Mucosa of rectum (tissue), 2 donors: ENCODE measurements around the gene AGPAT2.
A peak's percentile ranks its signal among the peaks of the same experiment; 100 is the strongest.

Experiments used
- H3K27ac ChIP-seq, 2 donors: one replicate each; pipeline ENCODE4 v1.7.0; 2013; ENCODE audit warnings: inconsistent platforms in 2 of 2, low read depth in 2 of 2, low read length in 2 of 2
- H3K27me3 ChIP-seq, 2 donors: one replicate each; pipeline ENCODE4 v1.7.0; 2013; ENCODE audit warnings: low read length in 2 of 2; ENCODE audit not compliant: control insufficient read depth in 2 of 2, insufficient read depth in 2 of 2
- H3K36me3 ChIP-seq, 2 donors: one replicate each; pipeline ENCODE4 v1.7.0; 2013; ENCODE audit warnings: low read length in 2 of 2; ENCODE audit not compliant: control insufficient read depth in 2 of 2, insufficient read depth in 2 of 2
- H3K4me1 ChIP-seq, 2 donors: one replicate each; pipeline ENCODE4 v1.7.0; 2013; ENCODE audit warnings: low read length in 2 of 2, mild to moderate bottlenecking in 1 of 2; ENCODE audit not compliant: control insufficient read depth in 2 of 2, insufficient read depth in 2 of 2
- H3K4me3 ChIP-seq, 2 donors: one replicate each; pipeline ENCODE4 v1.7.0; 2013; ENCODE audit warnings: low read length in 2 of 2
- H3K9ac ChIP-seq, 2 donors: one replicate each; pipeline ENCODE4 v1.7.0; 2013; ENCODE audit warnings: low read length in 2 of 2, low read depth in 1 of 2, mild to moderate bottlenecking in 1 of 2
- H3K9me3 ChIP-seq, 2 donors: one replicate each; pipeline ENCODE4 v1.7.0; 2013; ENCODE audit warnings: low read length in 2 of 2; ENCODE audit not compliant: control insufficient read depth in 2 of 2
- donor health status: healthy.
- donor health status: Normal muscosa, but diverticular disease.

The AGPAT2 gene

DNA sequence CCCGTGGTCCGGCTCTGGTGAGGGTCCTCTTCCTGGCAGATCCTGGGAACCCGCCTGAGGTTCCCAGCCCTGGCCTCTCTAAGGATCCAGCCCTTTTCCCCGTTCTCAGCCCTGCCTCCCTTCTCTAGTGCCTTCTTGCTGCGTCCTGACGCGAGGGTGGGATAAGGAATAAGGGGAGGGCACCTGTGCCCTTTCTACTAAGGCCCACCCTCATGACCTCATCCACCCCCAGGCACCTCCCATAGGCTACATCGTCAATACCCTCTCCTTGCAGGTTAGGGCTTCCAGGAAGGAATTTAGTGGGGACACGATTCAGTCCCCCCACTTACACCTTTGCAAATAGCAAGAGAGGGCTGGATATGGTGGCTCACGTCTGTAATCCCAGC lies 14.4 kb upstream of the AGPAT2 start:
- no peak overlapping the region for H3K9ac ChIP-seq
- no peaks in the 10 kb centered on the region for H3K9me3 ChIP-seq

DNA sequence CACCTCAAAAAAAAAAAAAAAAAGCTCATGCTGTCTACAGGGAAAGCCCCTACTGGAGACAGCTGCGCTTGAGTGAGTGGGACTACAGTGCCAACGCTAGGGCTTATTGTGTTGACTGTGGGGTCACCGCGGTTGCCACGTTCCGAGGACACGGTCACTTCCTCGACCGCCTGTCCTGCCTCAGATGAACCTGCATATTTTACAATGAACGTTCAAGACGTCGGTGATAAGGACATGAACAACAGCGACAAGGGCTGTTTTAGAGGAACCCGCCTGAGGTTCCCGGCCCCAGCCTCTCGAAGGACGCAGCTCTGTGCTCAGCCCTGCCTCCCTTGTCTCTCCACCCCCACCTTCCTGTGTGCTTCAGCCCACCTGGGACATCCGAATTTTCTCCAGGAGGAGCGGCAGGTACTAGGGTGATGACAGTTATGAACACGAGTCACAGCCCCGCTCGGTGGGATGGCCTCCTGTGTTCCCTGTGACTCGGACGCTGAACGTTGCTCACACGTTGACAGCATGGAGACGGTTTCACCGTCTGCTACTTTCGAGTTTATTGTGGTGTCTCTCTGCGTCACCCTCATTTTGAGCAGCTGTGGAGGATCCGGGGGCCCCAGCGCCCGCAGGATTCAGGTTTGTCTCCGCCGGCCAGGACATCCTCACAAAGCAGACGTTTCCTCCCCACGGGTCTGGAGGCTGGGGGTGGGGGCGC lies 13.9 kb upstream of the AGPAT2 start:
- Histone ChIP-seq H3K9ac (peak overlapping the region in 1 of 2 donors; percentile 24), H3K9me3 (no peaks in the 10 kb centered on the region), H3K4me1 (peaks cover 13 to 17% of the 10 kb centered on the region in 2 donors), H3K36me3 (no peaks in the 10 kb centered on the region), H3K27ac (peak overlapping the region in 1 of 2 donors; percentile 48), H3K27me3 (peaks cover 9 to 17% of the 10 kb centered on the region in 2 donors), H3K4me3 (peak overlapping the region; percentile 30 to 61)

More for the DNA sequence above, 14.4 kb upstream of the AGPAT2 start:
- no peaks in the 10 kb centered on the region for H3K36me3 ChIP-seq
- H3K27ac ChIP-seq, result no peak overlapping the region
- peaks cover 9 to 17% of the 10 kb centered on the region in 2 donors for H3K27me3 ChIP-seq
- no peak overlapping the region for H3K4me3 ChIP-seq
- peaks cover 12 to 13% of the 10 kb centered on the region in 2 donors for H3K4me1 ChIP-seq

- H3K27me3 ChIP-seq, result peaks cover 9 to 17% of the 10 kb centered on the region in 2 donors
- no peak overlapping the region for H3K27ac ChIP-seq
- peaks cover 21 to 25% of the 10 kb centered on the region in 2 donors for H3K4me1 ChIP-seq
Observed at GRCh38 chr9:136700304-136700703, 13.0 kb upstream of the AGPAT2 start.

GRCh38 chr9:136698635-136699246 lies 11.5 kb upstream of the AGPAT2 start:
- peaks cover 26 to 39% of the 10 kb centered on the region in 2 donors for H3K4me1 ChIP-seq

More at GRCh38 chr9:136700304-136700703, 13.0 kb upstream of the AGPAT2 start:
- Histone ChIP-seq H3K9me3 (no peaks in the 10 kb centered on the region), H3K9ac (no peak overlapping the region), H3K36me3 (no peaks in the 10 kb centered on the region), H3K4me3 (no peak overlapping the region)

DNA sequence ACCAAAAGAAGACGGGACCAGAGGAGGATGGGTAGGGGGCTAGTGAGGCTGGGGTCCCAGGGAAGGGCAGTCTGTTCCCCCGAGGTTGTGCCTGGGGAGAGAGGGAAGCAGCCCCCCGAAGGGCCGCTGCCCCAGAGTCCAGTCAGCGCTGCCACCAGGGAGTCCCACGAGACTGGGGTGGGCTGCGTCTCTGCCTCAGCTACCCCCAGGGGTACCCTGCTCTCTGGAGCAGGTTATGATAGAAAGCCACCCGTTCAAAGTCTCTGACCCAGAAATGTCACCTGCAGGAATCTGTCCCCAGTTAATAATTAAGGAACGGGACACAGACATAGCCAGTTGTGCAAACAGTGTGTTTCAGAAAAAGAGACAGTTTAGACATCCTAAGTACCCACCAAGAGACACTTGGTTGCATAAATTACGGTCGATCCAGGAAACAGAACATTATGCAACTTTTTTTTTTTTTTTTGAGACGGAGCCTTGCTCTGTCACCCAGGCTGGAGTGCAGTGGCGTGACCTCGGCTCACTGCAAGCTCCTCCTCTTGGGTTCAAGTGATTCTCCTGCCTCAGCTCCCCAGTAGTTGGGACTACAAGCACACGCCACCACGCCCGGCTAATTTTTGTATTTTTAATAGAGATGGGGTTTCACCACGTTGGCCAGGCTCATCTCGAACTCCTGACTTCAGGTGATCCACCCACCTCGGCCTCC lies 10.7 kb upstream of the AGPAT2 start:
- Histone ChIP-seq H3K4me3 (no peak overlapping the region), H3K36me3 (no peaks in the 10 kb centered on the region), H3K27me3 (peaks cover 9 to 17% of the 10 kb centered on the region in 2 donors), H3K4me1 (peaks cover 32 to 47% of the 10 kb centered on the region in 2 donors), H3K9ac (no peak overlapping the region), H3K27ac (no peak overlapping the region), H3K9me3 (no peaks in the 10 kb centered on the region)

More at GRCh38 chr9:136698635-136699246, 11.5 kb upstream of the AGPAT2 start:
- Histone ChIP-seq H3K4me3 (no peak overlapping the region), H3K27me3 (peaks cover 9 to 17% of the 10 kb centered on the region in 2 donors), H3K9me3 (no peaks in the 10 kb centered on the region), H3K27ac (no peak overlapping the region), H3K36me3 (no peaks in the 10 kb centered on the region), H3K9ac (no peak overlapping the region)

DNA sequence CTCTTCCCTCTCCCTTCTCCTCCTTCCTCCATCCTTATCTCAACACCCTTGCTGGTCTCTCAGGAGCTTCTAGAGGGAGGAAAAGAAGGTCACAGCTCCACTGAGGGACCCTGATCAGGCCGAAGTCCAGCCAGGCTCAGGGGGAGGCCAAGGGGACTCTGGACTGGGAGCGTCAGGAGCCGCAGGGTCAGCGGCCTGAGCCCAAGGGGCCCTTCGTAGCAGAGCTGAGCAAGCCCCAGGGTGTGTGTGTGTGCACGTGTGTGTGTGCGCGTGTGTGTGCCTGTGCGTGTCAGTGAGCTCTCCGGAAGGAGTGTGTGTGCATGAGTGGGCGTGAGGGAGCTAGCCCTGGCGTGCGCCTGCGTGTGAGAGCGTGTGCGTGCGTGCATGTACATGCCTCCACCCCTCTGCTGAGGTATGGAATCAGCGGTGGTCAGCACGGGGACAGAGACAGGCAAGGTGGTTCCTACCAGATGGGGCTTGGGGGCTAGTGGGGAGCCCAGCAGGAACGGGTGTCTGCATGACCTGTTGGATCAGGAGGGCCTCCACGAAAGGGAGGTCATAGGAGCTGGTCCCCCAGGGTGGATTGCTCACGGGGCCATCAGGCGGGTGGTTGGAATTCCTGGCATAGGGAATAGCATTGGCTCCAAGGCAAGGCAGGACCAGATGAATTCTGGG lies 10.0 kb upstream of the AGPAT2 start:
- H3K27ac ChIP-seq, result no peak overlapping the region
- H3K27me3 ChIP-seq, result peaks cover 9 to 17% of the 10 kb centered on the region in 2 donors
- H3K4me1 ChIP-seq, result peaks cover 37 to 53% of the 10 kb centered on the region in 2 donors
- H3K9ac ChIP-seq, result no peak overlapping the region
- H3K9me3 ChIP-seq, result no peaks in the 10 kb centered on the region
- H3K36me3 ChIP-seq, result no peaks in the 10 kb centered on the region
- peak overlapping the region; percentile 1 to 4 for H3K4me3 ChIP-seq

GRCh38 chr9:136696502-136696901 lies 9.2 kb upstream of the AGPAT2 start:
- H3K9me3 ChIP-seq, result no peaks in the 10 kb centered on the region
- H3K4me3 ChIP-seq, result no peak overlapping the region
- no peak overlapping the region for H3K9ac ChIP-seq
- H3K27ac ChIP-seq, result peak overlapping the region in 1 of 2 donors; percentile 69
- H3K27me3 ChIP-seq, result peaks cover 9 to 14% of the 10 kb centered on the region in 2 donors
- H3K36me3 ChIP-seq, result no peaks in the 10 kb centered on the region
- peaks cover 37 to 59% of the 10 kb centered on the region in 2 donors for H3K4me1 ChIP-seq

DNA sequence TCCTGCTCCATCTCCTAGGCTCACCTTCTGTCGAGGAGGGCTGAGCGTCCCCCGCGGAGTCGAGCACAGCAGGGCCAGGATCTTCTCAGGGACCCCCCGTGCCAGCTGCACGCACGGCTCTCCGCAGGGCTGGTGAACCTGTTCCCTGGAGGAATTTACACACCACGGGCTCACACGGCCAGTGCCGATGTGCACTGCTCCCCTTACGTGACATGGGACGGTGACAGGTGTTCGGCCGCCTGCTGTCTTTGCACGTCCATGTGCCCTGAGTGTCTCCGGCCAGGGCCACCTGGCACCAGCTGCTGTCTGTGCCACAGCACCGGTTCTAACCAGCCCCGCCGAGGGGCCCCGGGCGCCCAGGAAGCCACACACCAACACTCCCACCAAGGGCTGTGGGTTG lies 8.7 kb upstream of the AGPAT2 start:
- H3K27me3 ChIP-seq, result peaks cover 4 to 13% of the 10 kb centered on the region in 2 donors
- peaks cover 34 to 65% of the 10 kb centered on the region in 2 donors for H3K4me1 ChIP-seq
- peak overlapping the region; percentile 24 to 66 for H3K9ac ChIP-seq
- no peak overlapping the region for H3K4me3 ChIP-seq
- peak overlapping the region; percentile 41 to 69 for H3K27ac ChIP-seq
- no peaks in the 10 kb centered on the region for H3K9me3 ChIP-seq
- H3K36me3 ChIP-seq, result no peaks in the 10 kb centered on the region

DNA sequence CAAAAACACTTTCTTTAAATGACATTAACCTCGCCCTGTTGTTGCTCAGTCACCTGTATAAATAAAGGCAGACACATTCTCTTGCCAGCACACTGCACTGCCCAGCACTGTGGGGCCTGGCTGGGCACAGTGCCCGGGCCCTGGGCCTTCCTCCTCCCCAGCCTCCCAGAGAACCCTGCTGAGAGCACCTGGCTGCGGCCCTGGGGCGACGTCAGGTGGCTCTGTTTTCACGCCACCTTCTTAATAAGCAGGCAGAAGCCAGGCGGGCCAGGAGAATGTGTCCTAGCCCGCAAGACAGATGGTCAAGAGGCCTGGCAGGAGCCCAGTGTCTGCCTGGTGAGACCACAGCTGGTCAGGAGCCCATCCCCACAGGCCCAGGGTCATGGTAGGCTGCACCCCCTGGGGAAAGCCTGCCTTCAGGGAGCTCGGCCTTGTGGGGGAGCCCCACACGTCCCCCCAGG lies 8.2 kb upstream of the AGPAT2 start:
- no peaks in the 10 kb centered on the region for H3K9me3 ChIP-seq
- no peak overlapping the region for H3K4me3 ChIP-seq
- peak overlapping the region; percentile 32 to 68 for H3K9ac ChIP-seq
- no peaks in the 10 kb centered on the region for H3K36me3 ChIP-seq
- peaks cover 34 to 62% of the 10 kb centered on the region in 2 donors for H3K4me1 ChIP-seq
- H3K27ac ChIP-seq, result peak overlapping the region; percentile 41 to 69
- H3K27me3 ChIP-seq, result peaks cover 3 to 12% of the 10 kb centered on the region in 2 donors
